Esophagus muscularis mucosa (tissue), 4 donors: ENCODE results near the gene EPHB2.

ENCODE experiments used
- CTCF ChIP-seq, 3 experiments: fragments of 200-600 bp in 2 of 3; fragments of 450-650 bp in 1 of 3; sonication (generic) in 2 of 3; IDR thresholded peaks; one replicate each; pipeline ENCODE4 v1.5.1; 2017 to 2019; ENCODE audit warnings: antibody characterized with exemption in 3 of 3, mild to moderate bottlenecking in 2 of 3, moderate library complexity in 1 of 3
- EP300 ChIP-seq: sonication (generic); formaldehyde crosslinking; IDR thresholded peaks from one replicate; pipeline ENCODE4 v1.6.1; 2017; ENCODE audit warnings: antibody characterized with exemption
- POLR2A ChIP-seq: fragments of 450-650 bp; IDR thresholded peaks from one replicate; pipeline ENCODE4 v1.6.1; 2017; ENCODE audit warnings: antibody characterized with exemption, moderate library complexity, mild to moderate bottlenecking, low read depth
- POLR2AphosphoS5 ChIP-seq, 2 donors: sonication (generic); formaldehyde crosslinking; IDR thresholded peaks; one replicate each; pipeline ENCODE4 v1.6.1; 2017; ENCODE audit warnings: antibody characterized with exemption in 2 of 2

GRCh38 chr1:22831729-22832413 lies 121.2 kb downstream of the EPHB2 start:
- TF ChIP-seq CTCF (IDR thresholded peaks at IDR 0.05): no peak
- TF ChIP-seq POLR2A: no peak
- TF ChIP-seq POLR2AphosphoS5 (IDR thresholded peaks at IDR 0.05): no peak
- no peak for TF ChIP-seq EP300
